Fibroblast of skin of left biceps (primary cell): Measurements from ENCODE around the gene KLHL26.

Experiments used
- DNase-seq, 2 experiments: peaks; one replicate each; pipeline ENCODE4 v3.0.0-alpha.2; 2013; ENCODE audit warnings: low read depth in 2 of 2

Gene KLHL26

DNA sequence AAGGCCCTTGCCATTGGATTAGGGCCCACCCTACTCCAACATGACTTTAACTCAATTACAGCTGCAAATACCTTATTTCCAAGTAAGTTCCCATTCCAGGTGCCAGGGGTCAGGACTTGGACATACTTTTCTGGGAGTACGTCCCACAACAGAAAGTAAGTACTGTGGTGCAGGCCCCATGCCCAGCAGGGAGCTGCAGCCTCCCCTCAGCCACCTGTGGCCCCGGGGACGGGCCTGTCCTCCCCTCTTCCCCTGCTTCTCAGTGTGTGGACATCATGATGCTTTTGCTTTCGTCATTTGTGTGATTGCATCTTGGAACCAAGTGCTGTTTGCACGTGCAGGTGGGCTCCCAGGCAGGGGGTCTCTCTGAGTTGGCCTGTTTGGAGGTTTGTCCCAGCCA, 78.6 kb downstream of the KLHL26 start:
- DNase-seq: no peak

- DNase-seq: no peak
These were observed 80.0 kb downstream of the KLHL26 start for GRCh38 chr19:18716857-18717256.

GRCh38 chr19:18717601-18718000, 80.8 kb downstream of the KLHL26 start:
- DNase-seq: no peak

DNA sequence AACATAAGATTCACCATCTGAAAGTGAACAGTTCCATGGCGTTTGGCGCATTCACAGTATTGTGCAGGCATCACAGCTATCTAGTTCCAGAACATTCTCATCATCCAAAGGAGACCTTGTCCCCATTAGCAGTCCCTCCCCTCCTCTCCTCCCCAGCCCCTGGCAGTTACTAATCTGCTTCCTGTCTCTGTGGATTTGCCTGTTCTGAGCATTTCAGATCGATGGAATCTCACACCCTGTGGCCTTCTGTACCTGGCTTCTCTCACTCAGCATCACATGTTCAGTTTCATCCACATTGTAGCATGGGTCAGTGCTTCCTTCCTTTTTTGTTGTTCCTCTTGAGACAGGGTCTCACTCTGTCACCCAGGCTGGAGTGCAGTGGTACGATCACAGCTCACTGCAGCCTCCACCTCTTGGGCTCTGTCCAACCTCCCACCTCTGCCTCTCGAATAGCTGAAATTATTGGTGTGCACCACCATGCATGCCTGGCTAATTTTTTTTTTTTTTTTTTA, 81.2 kb downstream of the KLHL26 start:
- DNase-seq: no peak

DNA sequence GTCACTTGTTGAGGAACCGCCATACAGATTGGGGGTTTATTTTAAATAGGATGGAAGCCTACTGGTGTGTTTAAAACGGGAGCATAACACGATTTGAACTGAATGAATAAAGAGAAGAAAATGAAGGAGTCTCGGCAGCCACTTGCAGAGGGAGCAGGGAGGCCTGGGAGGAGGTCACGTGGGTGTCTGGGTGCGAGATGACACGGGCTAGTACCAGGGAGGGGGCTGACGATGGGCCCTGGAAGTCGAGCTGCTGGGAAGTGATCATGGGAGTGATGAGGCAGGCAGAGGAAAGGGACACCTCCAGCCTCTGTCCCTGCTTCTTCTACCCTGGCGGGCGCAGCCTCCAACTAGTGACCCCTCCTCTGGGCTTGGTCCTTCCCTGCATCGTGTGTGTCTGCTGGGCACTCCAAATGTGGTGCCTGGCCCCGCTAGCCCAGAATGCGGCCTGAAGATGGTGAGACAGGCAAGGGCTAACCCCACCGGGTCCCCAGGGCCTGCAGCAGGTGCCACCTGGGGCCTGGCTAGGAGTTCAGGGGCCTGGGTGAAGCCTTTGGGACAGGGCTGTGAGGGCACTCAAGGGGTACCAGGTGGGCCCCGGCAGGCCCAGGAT, 82.1 kb downstream of the KLHL26 start:
- DNase-seq: no peak

- no peak for DNase-seq
These were observed 82.7 kb downstream of the KLHL26 start for GRCh38 chr19:18719541-18719940.
